OCI-M1 (cell line): ENCODE measurements around the gene TLN1.
A peak's percentile ranks its signal among the peaks of the same experiment; 100 is the strongest.

Experiments
- DNase-seq: peaks from one replicate; lab custom pipeline; 2025; lab: John Stamatoyannopoulos, UW

The TLN1 gene

DNA sequence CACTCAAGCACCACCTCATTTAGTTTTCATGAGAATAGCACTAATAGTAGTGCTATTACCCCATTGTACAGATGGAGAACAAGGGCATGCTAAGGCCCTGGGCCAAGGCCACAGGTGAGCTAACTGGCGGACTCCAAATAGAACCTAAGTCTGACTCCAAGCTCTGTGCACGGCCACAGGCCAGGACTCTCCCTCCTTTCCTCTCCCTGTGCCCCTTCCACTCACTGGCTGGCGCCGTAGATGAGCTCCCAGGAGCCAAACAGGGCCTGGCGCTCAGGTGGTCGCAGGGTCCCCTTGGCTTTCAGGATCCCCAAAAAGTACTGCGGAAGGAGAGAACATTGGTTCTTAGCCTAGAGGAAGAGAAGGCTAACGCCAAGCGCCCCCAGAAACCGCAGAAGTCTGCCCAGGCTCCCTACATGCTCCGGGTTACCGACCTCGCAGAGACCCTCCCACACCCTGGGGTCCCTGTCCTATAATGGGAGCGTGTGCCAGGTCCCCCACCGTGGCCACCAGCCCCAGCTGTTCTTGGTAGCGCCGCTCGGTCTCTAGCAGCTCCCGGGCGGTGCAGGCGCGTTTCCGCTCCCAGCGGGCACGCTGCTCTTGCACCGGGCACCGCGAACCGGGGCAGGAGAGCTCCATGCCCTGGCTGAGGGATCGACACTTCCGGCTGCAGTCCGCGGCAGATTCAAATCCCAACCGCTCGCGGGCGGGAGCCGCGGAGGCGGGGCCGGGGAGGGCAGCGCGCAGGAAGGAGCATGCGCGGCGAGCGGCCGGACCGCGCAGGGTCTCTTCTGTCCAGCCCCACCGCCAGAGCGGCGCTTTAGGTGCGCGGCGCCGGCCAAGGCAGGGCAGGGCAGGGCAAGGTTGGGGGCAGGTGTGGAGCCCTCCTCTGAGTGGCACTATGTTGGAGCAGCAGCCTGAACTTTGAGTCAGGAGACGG, 67.2 kb downstream of the TLN1 start, which contains the start of gene ARHGEF39:
Gene ARHGEF39 (minus strand): TSS at position 665 of the 940 bp plus-strand sequence. CDS start 26 bp downstream, at position 639.
- DNase-seq: peak; percentile 91

DNA sequence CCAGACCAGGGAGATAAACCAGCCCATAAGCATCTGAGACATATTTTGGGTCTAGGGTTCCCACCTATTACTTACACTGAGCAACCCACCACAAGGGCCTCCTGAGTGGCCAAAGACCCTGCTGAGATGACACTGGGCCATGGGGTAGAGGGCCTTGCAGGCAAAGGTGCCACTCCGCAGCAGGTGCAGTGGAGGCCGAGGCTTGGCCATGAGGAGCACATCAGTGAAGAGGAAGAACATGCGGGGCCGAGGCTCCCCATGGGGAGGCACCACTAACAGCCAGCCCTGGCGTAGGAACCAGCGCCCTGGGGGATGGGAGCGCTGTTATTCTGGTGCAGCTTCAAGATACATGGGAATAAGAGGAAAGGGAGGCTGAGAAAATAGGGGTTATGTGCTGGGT, 69.6 kb downstream of the TLN1 start:
- no peak for DNase-seq

DNA sequence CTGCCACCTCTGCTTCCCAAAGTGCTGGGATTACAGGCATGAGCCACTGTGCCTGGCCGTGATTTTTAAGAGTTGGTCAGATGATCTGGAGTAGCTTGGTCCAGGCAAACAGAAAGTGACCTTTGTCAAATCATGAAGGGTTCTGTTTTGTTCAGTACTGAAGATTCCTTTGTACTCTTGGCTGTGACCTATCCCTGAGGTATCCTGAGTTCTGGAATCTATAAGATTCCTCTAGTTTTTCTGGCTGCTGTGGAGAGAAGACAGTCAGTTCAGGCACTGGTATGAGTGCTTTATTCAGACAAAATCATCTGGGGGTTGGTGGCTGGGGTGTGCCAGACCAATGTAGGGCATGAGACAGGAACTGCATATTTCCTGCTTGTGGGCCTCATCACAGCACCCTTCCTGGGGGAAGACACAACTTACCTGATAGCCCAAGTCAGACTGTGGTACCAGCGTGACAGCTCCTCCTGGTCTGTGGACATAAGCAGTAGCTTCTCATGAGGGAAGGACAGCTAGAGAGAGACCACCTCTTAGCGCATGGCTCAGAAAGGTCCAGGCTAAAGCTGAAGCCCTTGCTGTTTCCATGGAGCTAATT, 70.1 kb downstream of the TLN1 start:
- no peak for DNase-seq

DNA sequence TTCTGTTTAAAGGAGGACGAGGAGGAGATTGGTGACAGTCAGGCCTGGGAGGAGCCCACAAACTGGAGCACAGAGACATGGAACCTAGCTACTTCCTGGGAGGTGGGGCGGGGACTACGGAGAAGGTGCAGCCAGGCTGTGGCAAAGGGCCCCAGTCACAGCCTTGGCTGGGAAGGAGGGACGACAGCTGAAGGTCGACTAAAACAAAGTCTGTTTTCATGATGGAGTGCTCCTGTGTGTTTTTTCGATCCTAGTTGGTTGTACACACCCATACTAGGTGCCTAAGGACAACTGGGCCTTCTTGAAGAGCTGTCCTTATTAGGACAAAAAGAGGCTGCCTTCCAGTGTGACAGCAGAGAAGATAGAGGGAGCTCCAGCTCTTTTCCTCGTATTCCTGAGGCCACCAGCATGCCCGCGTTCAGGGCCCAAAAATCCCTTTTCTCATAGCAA, 71.0 kb downstream of the TLN1 start:
- peak; percentile 33 for DNase-seq

DNA sequence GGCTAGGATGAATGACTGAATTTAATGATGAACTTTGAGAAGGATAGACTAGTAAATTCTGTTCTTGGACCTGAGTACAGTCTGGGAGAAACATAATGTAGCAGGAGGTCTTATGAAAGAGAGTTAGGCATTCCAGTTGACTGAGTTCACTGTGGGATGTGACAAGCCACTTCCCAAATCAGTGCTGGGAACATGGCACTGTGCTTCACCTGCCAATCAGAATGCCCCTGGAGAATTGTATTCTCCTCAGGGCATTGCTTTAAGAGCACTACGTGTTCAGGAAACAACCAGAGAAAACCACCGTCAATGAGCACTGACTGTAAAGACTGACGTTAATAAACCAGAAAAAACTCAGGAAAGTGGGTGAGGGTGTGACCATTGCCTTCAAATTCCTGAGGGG, 72.7 kb downstream of the TLN1 start:
- no peak for DNase-seq

DNA sequence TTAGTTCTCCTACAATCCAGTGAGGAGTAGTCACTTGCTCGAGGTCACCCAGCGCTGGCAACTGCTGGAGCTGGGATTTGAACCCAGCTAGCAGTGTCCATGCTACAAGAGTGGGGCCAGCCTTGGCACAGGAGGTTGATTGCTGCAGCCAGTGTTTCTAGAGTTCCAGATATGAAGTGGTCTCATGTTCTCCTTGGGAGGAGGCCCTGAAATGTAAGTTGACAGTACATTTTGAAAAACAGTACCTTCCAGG, 73.1 kb downstream of the TLN1 start:
- DNase-seq: peak; percentile 76

DNA sequence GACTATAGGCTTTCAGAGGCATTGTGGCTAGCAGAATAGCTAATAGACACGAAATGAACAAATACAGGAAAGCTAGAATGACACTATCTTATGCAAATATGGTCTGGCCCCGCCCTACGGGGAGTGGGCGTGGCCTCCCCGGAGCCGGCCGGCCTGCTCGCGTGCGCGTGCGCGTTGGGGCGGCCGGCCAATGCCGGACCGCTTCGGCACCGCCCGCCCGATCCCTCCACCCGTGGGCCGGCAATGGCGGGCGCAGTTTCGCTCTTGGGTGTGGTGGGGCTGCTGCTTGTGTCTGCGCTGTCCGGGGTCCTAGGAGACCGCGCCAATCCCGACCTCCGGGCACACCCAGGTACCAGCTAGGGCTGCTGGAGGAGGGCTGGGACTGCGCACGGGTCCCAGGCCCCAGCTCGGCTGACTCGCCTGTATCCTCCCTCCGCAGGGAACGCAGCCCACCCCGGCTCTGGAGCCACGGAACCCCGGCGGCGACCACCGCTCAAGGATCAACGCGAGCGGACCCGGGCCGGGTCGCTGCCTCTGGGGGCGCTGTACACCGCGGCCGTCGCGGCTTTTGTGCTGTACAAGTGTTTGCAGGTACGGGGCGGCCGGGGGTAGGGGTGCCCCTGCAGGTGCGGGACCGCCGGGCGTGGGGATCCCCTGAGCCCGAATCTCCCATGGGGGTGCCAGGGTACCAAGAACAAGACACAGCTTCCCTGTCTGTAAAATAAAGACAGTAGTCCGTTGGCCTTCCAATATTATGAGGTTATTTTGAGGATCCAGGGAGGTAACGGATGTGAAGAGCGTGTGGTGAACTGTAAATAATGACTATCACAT, 73.6 kb downstream of the TLN1 start, which contains the start of gene CCDC107:
Gene CCDC107 (plus strand): TSS at position 156 of the 831 bp plus-strand sequence. CDS start 88 bp downstream, at position 244.
- DNase-seq: peak; percentile 92

DNA sequence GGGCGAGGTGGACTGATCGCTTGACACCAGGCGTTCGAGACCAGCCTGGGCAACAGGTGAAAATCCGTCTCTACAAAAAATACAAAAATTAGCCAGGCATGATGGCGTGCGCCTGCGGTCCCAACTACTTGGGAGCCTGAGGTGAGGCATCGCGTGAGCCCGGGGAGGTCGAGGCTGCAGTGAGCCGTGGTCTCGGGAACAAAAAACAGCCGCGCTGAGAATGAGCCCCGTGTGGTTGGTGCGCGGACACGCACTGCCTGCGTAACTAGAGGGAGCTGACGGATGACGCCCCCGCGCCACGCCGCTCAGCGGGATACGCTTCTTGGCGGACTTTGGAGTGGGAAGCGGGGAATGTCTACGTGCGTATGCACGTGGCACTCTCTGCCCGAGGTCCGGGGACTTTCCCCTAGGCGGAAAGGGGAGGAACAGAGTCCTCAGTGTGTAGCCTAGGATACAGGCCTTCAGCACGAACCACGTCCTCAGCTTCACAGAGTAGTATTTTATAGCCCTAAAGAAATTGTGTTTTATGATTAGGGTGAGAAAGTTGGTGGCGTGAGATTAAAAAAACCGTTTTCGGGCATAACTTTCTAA, 74.4 kb downstream of the TLN1 start, which contains the start of gene RMRP:
Gene RMRP (minus strand): TSS at position 474 of the 591 bp plus-strand sequence.
- DNase-seq: peak; percentile 99

DNA sequence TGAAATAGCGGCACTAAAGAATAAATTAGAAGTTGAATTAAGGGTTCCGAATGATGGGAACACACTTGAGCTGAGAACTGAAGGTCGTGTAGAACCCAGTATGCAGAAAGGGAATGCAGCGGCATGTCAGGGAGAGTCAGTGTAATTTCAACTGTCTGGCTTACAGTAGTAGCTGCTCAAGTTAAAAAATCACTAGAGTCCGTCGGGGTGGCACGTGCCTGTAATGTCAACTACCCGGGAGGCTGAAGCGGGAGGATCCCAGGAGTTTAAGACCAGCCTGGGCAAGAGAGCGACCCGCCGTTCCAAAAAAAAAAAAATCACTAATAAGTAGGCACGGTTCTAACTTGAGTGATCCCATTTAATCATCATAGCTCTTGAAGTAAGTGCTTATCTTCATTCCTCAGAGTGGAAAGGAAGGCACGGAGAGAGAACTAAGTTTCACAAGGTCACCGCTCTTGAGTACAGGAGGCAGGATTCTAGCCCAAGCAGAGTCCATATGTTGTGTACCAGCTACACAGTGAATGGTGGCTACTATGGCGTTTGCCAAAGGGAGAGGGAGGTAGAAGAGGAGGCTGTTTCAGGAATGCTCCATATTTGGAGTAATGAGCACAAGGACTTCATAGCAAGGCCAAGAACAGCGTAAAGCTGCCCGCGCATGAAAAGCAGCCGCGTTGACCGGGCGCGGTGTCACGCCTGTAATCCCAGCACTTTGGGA, 75.0 kb downstream of the TLN1 start:
- no peak for DNase-seq

DNA sequence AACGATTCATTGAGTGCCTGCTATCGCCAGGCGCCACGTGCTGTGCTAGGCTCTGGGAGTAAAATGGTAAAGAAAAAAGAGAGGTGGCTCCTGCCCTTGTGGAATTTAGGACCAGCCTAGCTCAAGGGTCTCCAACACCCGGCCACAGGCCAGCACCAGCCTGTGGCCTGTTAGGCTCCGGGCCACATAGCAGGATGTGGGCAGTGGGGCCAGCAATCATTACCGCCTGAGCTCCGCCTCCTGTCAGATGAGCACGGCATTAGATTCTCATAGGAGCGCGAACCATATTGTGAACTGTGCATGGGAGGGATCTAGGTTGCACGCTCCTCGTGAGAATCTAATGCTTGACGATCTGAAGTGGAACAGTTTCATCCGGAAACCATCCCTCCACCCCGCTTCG, 75.6 kb downstream of the TLN1 start:
- DNase-seq: no peak

DNA sequence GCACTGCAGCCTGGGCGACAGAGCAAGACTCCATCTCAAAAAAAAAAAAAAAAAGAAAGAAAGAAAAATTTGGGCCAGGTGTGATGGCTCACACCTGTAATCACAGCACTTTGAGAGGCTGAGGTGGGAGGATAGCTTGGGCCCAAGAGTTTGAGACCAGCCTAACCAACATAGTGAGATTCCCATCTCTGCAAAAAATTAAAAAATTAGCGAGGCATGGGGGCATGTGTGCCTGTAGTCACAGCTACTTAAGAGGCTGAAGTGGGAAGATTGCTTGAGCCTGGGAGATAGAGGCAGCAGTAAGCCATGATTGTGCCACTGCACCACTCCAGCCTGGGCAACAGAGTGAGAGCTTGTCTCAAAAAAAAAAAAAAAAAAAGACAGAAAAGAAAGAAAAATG, 78.4 kb downstream of the TLN1 start:
- DNase-seq: no peak

DNA sequence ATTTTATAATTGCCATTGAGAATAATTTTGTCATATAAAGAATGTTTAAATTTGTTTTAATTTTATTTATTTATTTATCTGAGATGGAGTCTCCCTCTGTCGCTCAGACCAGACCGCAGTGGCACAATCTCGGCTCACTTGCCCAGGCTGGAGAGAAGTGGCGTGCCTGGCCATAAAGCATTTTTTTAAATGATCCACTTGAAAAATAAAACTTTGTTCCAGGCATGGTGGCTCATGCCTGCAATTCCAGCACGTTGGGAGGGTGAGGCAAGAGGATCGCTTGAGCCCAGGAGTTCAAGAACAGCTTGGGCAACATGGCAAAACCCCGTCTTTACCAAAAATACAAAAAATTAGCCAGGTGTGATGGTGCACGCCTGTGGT, 79.2 kb downstream of the TLN1 start:
- DNase-seq: no peak

DNA sequence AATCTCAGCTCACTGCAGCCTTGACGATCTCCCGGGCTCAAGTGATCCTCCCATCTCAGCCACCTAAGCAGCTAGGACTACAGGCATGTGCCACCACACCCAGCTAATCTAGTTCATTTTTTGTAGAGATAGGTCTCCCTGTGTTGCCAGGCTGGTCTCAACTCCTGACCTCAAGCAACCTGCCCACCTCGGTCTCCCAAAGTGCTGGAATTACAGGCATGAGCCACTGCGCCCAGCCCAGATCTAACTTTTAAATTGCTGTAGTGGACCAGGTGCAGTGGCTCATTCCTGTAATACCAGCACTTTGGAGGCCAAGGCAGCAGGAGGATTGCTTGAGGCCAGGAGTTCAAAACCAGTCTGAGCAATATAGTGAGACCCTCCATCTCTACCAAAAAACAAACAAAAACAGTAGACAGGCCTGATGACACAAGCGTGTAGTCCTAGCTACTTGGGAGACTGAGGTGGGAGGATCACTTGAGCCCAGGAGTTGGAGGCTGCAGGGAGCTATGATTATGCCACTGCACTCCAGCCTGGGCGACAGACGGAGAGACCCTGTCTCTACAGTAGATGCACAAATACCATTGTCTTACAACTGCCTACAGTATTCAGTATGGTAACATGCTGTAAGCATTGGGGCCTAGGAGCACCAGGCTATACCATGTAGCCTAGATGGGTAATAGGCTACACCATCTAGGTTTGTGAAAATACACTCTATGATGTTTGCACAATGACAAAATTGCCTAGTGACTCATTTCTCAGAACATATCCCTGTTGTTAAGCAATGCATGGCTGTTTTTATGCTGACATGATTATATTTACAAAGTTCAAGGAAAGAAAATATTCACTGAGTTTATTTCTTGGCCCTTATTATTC, 79.8 kb downstream of the TLN1 start:
- no peak for DNase-seq

DNA sequence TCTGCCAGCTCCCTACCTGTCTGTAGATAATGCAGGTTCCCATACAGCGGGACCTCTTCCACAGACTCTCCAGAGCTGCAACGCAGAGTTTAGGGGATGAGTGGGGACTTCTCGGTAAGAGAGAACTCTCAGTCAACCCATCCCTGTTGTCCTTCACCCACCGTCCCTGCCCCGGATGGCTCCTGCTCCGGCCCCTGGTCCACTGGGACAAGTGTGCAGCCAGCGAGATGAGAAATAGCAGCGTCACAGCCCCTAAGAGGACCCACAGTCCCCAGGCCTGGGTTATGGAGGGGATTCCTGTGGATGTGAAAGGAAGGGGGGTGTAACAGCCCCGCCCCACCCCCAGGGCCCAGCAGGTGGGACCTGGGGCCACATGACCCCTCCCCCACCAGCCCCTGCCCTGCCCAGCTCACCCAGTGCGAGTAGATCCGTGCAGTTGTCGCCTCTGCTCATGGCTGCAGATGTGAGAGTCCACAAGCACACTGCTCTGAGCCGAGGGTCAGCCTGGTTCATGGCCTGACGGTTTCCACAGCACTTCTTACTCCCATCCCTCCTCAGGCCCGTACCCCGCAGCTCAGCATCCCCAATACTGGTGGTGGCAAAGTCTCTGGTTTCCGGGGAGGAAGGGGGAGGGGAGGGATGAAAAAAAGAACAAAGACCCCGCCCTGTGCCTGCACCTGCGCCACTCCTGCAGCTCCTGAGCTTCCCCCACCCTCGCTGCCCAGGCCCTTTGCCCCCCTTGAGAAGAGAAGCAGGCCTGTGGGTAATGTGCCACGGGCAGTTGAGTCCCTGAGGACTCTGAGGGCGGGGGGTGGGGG, 81.4 kb downstream of the TLN1 start, which contains the start of gene SIT1:
Gene SIT1 (minus strand): TSS at position 591 of the 818 bp plus-strand sequence. CDS start 78 bp downstream, at position 513.
- no peak for DNase-seq

DNA sequence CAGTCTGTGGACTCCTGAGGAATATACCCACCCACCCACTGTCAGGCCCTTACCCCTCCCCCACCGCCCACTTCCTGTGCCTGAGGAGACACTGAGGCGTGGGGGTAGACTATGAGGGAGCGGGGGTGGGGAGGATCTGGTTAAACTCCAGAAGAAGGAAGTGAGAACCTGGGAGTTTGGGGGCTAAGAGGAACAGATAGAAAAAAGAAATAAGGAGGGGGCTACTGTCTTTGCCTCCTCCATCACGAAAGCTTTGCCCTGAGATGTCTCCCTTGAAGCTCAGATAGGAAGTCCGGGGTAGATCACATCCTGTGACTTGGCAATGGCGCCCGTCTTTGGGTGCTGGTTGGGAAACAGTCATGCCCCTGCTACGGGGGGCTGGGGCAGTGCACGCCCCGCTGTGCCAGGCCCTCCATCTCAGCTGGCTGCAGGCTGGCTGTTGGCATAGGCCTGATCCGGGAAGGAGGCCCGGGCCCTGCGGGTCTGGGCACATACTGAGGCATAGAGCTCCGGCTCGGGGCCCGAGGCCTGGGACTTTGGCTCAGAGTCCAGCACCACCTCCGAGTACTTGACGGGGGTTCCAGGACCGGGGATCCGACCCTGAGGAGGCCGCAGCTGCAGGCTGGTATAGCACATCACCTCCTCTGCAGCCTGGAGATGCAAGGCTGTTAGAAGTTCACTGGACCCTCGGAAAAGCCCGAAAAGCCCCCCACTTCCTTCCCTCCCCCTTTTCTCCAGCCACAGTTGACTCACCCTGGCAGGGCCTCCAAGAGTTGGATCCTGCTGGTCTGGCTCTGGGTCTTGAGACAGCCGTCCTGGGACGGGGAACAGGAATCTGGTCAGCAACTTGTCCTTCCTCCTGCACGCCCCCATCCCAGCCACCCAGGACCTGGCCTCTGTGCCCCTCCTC, 82.3 kb downstream of the TLN1 start:
- DNase-seq: peak; percentile 70
